Nephron (organoid): Measurements from ENCODE around the gene ADAMTS2.

Experiments
- H3K27ac Mint-ChIP-seq, 3 experiments: 2 replicates each; pipeline ENCODE4 v1.8.0; 2020; ENCODE audit warnings: mixed read lengths in 3 of 3, mild to moderate bottlenecking in 2 of 3, moderate library complexity in 1 of 3
- H3K27me3 Mint-ChIP-seq: 2 replicates; pipeline ENCODE4 v1.8.0; 2021; ENCODE audit warnings: low read depth, mild to moderate bottlenecking, moderate library complexity, mixed read lengths
- H3K36me3 Mint-ChIP-seq: 2 replicates; pipeline ENCODE4 v1.8.0; 2020; ENCODE audit warnings: low read depth, mixed read lengths
- H3K4me1 Mint-ChIP-seq: 2 replicates; pipeline ENCODE4 v1.8.0; 2020; ENCODE audit warnings: mixed read lengths
- H3K4me3 Mint-ChIP-seq, 3 experiments: 2 replicates each; pipeline ENCODE4 v1.8.0; 2020; ENCODE audit warnings: mild to moderate bottlenecking in 3 of 3, mixed read lengths in 3 of 3, moderate library complexity in 2 of 3
- H3K9me3 Mint-ChIP-seq: 2 replicates; pipeline ENCODE4 v1.8.0; 2020; ENCODE audit warnings: mixed read lengths
- TF ChIP-seq, protein P1 (sequence below), 3 experiments: fragments of 200-600 bp; sonication (generic); IDR thresholded peaks; one replicate each; pipeline ENCODE4 v1.5.0; 2021; ENCODE audit warnings: antibody characterized with exemption in 3 of 3; ENCODE audit not compliant: unreplicated experiment in 3 of 3

The ADAMTS2 gene

GRCh38 chr5:179361037-179361603 is 15.9 kb upstream of the ADAMTS2 start:
- Mint-ChIP-seq H3K27ac (no peak overlapping the region), H3K4me1 (peaks cover 7% of the 10 kb centered on the region), H3K36me3 (no peaks in the 10 kb centered on the region), H3K27me3 (peaks cover 19% of the 10 kb centered on the region), H3K9me3 (peaks cover 5% of the 10 kb centered on the region), H3K4me3 (no peak overlapping the region)
- TF ChIP-seq, protein P1, sequence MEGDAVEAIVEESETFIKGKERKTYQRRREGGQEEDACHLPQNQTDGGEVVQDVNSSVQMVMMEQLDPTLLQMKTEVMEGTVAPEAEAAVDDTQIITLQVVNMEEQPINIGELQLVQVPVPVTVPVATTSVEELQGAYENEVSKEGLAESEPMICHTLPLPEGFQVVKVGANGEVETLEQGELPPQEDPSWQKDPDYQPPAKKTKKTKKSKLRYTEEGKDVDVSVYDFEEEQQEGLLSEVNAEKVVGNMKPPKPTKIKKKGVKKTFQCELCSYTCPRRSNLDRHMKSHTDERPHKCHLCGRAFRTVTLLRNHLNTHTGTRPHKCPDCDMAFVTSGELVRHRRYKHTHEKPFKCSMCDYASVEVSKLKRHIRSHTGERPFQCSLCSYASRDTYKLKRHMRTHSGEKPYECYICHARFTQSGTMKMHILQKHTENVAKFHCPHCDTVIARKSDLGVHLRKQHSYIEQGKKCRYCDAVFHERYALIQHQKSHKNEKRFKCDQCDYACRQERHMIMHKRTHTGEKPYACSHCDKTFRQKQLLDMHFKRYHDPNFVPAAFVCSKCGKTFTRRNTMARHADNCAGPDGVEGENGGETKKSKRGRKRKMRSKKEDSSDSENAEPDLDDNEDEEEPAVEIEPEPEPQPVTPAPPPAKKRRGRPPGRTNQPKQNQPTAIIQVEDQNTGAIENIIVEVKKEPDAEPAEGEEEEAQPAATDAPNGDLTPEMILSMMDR (IDR thresholded peaks at IDR 0.05; ENCODE audit: unreplicated experiment in 3 of 3): no peak

DNA sequence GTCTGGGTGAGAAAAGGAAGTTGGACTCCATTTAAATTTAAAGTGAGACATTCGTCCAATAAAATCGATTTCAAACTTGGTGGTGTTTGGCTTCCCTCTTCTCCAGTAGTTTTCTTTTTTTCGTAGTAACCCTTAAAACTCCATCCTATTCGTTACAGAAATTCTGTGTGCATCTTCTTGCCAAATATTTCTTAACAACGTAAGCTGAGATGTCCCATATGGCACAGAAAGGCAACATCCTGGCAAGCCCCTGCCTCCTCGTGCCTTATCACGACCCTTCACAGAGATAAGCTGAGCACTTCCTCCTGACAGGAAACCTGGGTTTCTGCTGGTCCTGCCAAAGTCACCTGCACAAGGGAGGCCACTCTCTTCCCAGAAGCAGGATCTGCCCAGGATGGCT is 11.8 kb upstream of the ADAMTS2 start:
- TF ChIP-seq, protein P1 (IDR thresholded peaks at IDR 0.05; ENCODE audit: unreplicated experiment in 3 of 3): no peak
- Mint-ChIP-seq H3K4me1 (peaks cover 7% of the 10 kb centered on the region), H3K27ac (no peak overlapping the region), H3K4me3 (no peak overlapping the region), H3K27me3 (peaks cover 28% of the 10 kb centered on the region), H3K36me3 (no peaks in the 10 kb centered on the region), H3K9me3 (peaks cover under 1% of the 10 kb centered on the region)

- Mint-ChIP-seq H3K36me3 (no peaks in the 10 kb centered on the region), H3K4me1 (peaks cover 7% of the 10 kb centered on the region), H3K9me3 (no peaks in the 10 kb centered on the region), H3K4me3 (no peak overlapping the region), H3K27me3 (peaks cover 35% of the 10 kb centered on the region), H3K27ac (no peak overlapping the region)
- TF ChIP-seq, protein P1 (IDR thresholded peaks at IDR 0.05; ENCODE audit: unreplicated experiment in 3 of 3): no peak
These were observed 11.0 kb upstream of the ADAMTS2 start for GRCh38 chr5:179355976-179356974.

- H3K9me3 Mint-ChIP-seq: no peaks in the 10 kb centered on the region
- H3K27me3 Mint-ChIP-seq: peaks cover 41% of the 10 kb centered on the region
- H3K36me3 Mint-ChIP-seq: no peaks in the 10 kb centered on the region
- TF ChIP-seq, protein P1 (IDR thresholded peaks at IDR 0.05; ENCODE audit: unreplicated experiment in 3 of 3): no peak
- H3K4me1 Mint-ChIP-seq: peaks cover 7% of the 10 kb centered on the region
- H3K4me3 Mint-ChIP-seq: no peak overlapping the region
- H3K27ac Mint-ChIP-seq: no peak overlapping the region
These were observed 9.1 kb upstream of the ADAMTS2 start for GRCh38 chr5:179354305-179354882.

- H3K36me3 Mint-ChIP-seq: no peaks in the 10 kb centered on the region
- TF ChIP-seq, protein P1 (IDR thresholded peaks at IDR 0.05; ENCODE audit: unreplicated experiment in 3 of 3): no peak
- H3K4me3 Mint-ChIP-seq: no peak overlapping the region
- H3K27me3 Mint-ChIP-seq: peaks cover 61% of the 10 kb centered on the region
- no peaks in the 10 kb centered on the region for H3K4me1 Mint-ChIP-seq
- H3K27ac Mint-ChIP-seq: no peak overlapping the region
- H3K9me3 Mint-ChIP-seq: no peaks in the 10 kb centered on the region
These were observed 3.6 kb upstream of the ADAMTS2 start for GRCh38 chr5:179348843-179349242.
